Hepatocyte (in vitro differentiated cells): ENCODE results near the gene TPBGL.

Experiments used
- CTCF ChIP-seq: fragments of 200-600 bp; sonication (generic); IDR thresholded peaks from 2 replicates; pipeline ENCODE4 v1.5.1; 2016; ENCODE audit warnings: antibody characterized with exemption, mild to moderate bottlenecking; ENCODE audit not compliant: poor library complexity
- EZH2 ChIP-seq: fragments of 200-600 bp; sonication (generic); IDR thresholded peaks from 2 replicates; pipeline ENCODE4 v1.6.1; 2016; ENCODE audit warnings: antibody characterized with exemption, mild to moderate bottlenecking, borderline replicate concordance
- EZH2phosphoT487 ChIP-seq: fragments of 200-600 bp; sonication (generic); IDR thresholded peaks from one replicate; pipeline ENCODE4 v1.6.1; 2018; ENCODE audit warnings: antibody characterized with exemption, mild to moderate bottlenecking, low read depth, moderate library complexity; ENCODE audit not compliant: unreplicated experiment, severe bottlenecking

GRCh38 chr11:75276186-75276585 is 35.6 kb downstream of the TPBGL start:
- TF ChIP-seq CTCF (no peak), EZH2 (no peak), EZH2phosphoT487 (no peak)
